ENCODE measurements around the gene TRIM41.
"Not testable (repeated sequence)": the region's sequence is repeated elsewhere in the genome, so short reads cannot be mapped to it uniquely, and the experiment has no call there.

Gene TRIM41

DNA sequence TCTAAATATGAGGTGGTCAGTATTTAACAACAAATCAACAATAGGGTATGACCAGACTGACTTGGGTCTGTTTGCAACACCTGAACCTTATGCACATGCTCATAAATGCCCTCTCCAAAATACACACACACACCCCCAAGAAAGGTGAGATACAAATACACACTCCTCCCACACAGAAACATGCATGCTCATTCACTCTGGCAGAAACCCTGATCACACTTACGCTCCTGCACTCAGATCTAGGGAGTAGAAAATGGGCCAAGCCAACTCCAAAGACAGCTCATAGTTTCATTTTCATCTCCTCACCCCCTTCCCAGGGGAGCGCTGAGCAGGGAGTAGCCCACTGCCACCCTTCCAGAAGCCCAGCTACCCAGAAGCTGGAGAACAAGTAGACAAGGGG, 29.4 kb upstream of the TRIM41 start:
- no peak for DNase-seq

DNA sequence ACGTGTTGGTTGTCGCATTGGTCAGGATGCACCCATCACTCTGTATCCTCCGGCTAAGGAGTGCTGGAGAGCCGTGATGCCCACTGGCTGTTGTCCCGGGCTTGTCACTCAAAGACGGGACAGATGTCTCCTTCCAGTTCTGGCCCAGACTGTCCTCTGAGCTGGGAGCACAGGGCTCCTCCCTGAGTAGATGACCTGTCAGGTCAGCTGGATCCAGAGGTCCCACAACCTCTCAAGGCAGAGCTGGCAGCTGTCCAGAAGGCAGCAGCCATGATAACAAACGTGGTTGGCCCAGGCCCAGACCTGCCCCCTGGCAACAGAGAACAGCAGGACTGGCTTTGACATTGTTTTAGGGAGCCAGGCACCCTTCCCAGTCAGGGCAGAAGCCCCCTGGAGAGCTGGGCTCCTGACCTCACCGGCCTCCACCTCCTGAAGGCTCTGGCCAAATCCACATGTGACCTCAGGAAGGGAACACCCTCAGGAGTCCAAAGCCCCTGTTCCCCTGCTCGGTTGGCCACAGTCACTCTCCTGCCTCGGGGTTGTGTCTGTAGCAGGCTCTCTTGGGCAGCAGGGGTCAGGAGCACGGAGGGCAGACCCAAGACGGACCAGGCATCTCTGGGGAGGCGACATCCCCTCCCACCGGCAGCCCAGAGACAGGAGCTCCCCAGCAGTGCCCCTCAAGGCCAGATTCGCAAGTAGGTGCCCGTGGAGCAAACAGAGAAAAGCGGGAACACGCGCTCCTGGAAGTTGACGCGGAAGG, 28.4 kb upstream of the TRIM41 start:
- no peak for DNase-seq

DNA sequence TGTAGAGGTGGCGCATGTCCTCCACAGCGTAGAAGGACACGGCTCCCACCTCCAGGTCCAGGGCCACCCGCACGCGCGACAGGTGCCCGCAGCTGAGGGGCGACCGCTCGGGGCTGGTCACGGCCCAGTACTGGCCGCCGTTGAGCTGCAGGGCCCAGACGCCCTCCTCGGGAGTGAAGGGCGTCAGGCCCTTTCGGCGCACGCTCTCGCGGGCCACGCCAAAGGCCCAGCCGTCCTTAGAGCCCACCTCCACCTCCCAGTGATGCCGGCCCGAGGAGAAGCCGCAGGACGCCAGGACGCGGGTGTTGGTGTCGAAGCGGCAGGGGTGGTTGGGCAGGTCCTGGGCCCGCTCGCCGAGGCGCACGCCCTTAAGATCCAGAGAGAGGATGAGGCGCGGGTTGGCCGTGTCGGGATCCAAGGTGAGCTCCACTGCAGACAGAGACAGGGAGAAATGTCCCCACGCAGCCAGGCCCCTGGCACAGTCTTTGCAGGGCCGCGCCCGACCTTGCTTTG, 27.8 kb upstream of the TRIM41 start:
- no peak for DNase-seq

GRCh38 chr5:181197326-181197951, 25.6 kb upstream of the TRIM41 start:
- no peak for DNase-seq

GRCh38 chr5:181198106-181198685, 24.9 kb upstream of the TRIM41 start:
- DNase-seq, result no peak

DNA sequence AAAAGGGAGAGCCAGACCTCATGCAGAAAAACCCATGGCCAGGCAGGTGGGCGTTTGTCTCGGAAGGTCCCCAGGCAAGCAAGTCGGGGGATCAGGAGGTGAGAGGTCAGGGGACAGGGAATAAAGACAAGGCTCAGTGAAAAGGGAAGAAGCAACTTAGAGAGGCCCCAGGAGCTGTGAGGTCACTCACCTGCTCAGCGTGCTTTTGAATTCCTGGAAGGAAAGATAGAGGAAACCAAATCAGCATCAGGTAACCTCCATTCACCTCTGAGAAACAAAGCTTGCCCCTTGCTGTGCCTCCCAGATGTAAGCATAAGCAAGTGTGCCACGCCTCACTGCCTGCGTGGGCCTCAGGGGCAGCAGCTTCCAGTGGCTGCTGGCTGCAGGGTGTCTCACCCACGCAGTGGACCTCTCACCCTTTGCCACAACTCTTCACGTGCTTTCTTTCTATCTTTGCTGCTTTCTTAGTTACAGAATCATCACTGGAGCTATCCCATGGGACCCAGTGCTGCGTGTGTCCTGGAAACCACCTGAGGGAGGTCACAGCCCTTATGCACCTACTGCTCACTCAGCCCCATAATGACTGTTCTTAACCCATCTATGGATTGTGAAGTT, 24.1 kb upstream of the TRIM41 start:
- no peak for DNase-seq

GRCh38 chr5:181199881-181200638, 23.0 kb upstream of the TRIM41 start:
- DNase-seq, result no peak

DNA sequence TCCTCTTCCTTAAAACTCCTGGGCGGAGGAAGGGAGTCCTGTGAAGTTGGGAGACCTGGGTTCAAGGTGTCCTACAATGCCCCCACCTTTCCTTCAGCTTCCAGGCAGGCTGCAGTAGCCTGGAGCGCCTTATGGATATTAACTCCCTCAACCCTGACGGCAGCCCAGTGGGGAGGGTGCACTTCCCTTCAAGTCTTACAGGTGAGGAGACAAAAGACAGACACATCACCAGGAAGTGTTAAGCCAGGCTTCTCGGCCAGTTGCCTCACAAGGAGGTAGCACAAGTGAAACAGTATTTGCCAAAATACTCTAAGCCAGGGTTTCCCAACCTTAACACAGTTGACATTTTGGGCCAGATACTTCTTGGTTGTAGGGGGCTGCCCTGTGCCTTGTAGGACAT, 22.3 kb upstream of the TRIM41 start:
- no peak for DNase-seq

GRCh38 chr5:181203093-181203711, 19.9 kb upstream of the TRIM41 start:
- DNase-seq, result no peak

DNA sequence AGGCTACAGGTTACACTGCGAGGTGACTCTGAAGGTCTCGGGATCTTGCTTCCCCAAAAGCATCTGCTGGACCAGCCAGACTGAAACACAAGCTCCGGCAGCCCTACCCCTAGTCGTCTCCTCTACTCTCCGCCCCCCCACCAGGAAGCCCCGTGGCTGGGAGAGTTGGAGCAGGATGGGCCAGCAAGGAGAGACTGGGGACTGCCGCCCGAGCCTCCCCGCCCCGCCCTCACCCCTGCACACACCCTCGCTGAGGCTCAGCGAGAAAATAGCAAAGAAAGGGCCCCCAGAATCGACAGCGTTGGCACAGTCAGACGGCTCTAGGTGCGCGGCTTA, 19.3 kb upstream of the TRIM41 start:
- no peak for DNase-seq

GRCh38 chr5:181204113-181204825, 18.8 kb upstream of the TRIM41 start:
- DNase-seq, result peak in 1 of 5 donors; percentile 26

GRCh38 chr5:181204826-181205760, 18.0 kb upstream of the TRIM41 start, which contains the start of gene TRIM7:
TSS of gene TRIM7 (minus strand) at chr5:181205196. CDS start at chr5:181205110, 86 bp downstream.
- DNase-seq, result peak in 1 of 5 donors; percentile 34

DNA sequence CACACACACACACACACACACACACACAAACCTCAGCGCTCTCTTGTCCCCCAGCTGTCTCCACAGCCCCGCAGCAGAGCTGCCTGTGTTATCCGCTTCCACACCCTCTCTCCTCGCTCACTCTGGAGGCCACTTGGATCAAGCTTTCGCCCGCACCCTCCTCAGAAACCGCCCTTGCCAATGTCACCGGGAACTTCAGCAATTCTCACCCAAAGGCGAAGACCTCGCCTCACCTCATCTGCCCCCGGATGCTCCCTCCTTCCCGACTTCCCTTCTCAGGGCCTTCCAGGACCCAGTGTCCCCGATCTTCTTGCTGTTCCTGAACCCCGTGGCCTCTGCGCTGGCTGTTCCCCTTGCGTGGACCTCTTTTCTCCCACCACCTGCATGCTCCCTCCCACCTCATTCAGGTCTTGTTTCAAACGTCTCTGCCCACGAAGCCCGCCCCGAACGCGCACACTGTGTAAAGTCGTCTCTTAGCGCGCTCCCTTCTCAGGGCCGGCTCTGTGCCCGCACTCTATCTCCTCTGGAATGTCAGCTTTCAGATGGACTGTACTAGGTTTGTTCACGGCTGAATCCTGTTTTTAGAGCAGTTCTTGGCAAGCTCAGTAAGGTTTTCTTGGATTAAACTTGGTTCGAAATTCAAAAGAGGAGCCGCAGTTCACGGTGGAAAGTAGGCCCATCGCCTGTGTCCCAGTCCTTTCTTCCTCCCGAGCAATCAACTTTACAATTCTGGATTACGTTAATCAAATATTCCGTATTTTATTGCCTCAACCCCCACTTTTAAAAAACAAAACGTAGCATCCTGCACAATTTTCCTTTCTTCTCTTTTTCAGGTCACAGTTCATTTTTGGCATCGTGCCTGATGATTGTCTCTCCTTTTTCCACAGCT, 17.1 kb upstream of the TRIM41 start:
- no peak for DNase-seq

- DNase-seq, result peak in 4 of 5 donors; percentile 58 to 78 (median 65)
Observed at GRCh38 chr5:181207214-181207959, 15.7 kb upstream of the TRIM41 start.

- no peak for DNase-seq
Observed at GRCh38 chr5:181207960-181208253, 15.2 kb upstream of the TRIM41 start.

DNA sequence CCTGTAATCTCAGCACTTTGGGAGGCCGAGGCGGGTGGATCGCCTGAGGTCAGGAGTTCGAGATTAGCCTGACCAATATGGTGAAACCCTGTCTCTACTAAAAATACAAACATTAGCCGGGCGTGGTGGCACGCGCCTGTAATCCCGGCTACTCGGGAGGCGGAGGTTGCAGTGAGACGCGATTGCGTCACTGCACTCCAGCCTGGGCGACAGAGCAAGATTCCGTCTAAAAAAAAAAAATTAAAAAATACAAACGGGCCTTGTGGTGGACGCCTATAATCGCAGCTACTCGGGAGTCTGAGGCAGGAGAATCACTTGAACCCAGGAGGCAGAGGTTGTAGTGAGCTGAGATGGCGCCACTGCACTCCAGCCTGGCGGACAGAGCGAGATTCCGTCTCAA, 14.1 kb upstream of the TRIM41 start:
- DNase-seq, result not testable (repeated sequence)

- DNase-seq, result not testable (repeated sequence)
Observed at GRCh38 chr5:181210148-181210547, 12.9 kb upstream of the TRIM41 start.

DNA sequence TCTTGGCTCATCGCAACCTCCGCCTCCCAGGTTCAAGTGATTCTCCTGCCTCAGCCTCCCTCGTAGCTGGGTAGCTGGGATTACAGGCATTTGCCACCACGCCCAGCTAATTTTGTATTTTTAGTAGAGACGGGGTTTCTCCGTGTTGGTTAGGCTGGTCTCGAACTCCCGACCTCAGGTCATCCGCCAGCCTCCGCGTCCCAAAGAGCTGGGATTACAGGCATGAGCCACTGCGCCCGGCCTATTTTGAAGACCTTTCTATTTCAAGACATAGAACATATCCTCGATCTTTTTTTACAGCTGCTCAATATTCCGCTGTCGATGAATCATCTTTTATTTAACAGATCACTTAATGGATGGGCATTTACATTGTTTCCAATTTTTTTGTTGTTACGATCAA, 12.4 kb upstream of the TRIM41 start:
- not testable (repeated sequence) for DNase-seq

- no peak for DNase-seq
Observed at GRCh38 chr5:181211208-181211607, 11.9 kb upstream of the TRIM41 start.
